Progenitor cell of endocrine pancreas (in vitro differentiated cells): ENCODE data around the gene ZNF80. TPM values are rescaled to one million over a fixed set of nuclear protein-coding genes. Genes with fewer than 3 reads are reported as not detected.

Experiments
- DNase-seq: peaks from one replicate; pipeline ENCODE4 v3.0.0; 2021; ENCODE audit warnings: low spot score; ENCODE audit not compliant: unreplicated experiment
- H3K27ac Mint-ChIP-seq: 2 replicates; pipeline ENCODE4 v1.8.0; 2021; ENCODE audit warnings: mild to moderate bottlenecking, moderate library complexity, mixed read lengths
- H3K27me3 Mint-ChIP-seq: 2 replicates; pipeline ENCODE4 v1.8.0; 2021; ENCODE audit warnings: mixed read lengths
- H3K36me3 Mint-ChIP-seq: 2 replicates; pipeline ENCODE4 v1.8.0; 2022; ENCODE audit warnings: mixed read lengths; ENCODE audit not compliant: insufficient read depth
- H3K4me1 Mint-ChIP-seq: 2 replicates; pipeline ENCODE4 v1.8.0; 2021; ENCODE audit warnings: low read depth, mixed read lengths
- H3K4me3 Mint-ChIP-seq: 2 replicates; pipeline ENCODE4 v1.8.0; 2021; ENCODE audit warnings: low read depth, mild to moderate bottlenecking, moderate library complexity, mixed read lengths
- H3K9me3 Mint-ChIP-seq: 2 replicates; pipeline ENCODE4 v1.8.0; 2021; ENCODE audit warnings: low read depth, mixed read lengths
- total RNA-seq: library from RNA; stranded (reverse); gene quantifications from 2 replicates; pipeline ENCODE4 v1.2.1, GENCODE V29; 2021
- TF ChIP-seq, protein P1 (sequence below): fragments of 200-600 bp; sonication (generic); IDR thresholded peaks from one replicate; pipeline ENCODE4 v1.5.0; 2021; ENCODE audit warnings: antibody characterized with exemption, mild to moderate bottlenecking; ENCODE audit not compliant: unreplicated experiment

ZNF80 gene
- total RNA-seq, 1 donor from 2014 or later, result not detected

DNA sequence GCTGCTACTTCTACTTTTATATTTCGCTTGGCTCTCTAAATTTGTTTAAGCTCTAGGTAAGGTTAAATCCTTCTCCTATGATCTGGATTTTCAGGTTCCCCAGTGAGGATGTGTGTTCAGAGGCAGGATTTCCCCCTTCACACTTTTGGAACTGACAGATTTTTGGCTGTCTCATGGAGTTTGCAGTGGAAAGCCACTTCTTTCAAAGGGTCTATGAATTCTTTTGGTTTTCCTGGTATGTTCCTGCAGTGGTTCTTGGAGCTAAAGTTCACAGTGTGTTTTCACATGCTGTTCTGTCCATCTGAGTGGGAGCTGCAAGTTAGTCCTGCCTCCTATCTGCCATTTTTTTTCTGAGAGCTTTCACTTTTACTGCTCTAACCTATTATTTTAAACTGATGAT lies 34.9 kb upstream of the ZNF80 start:
- Mint-ChIP-seq H3K27ac (no peak overlapping the region), H3K4me1 (no peaks in the 10 kb centered on the region), H3K27me3 (no peaks in the 10 kb centered on the region), H3K36me3 (no peaks in the 10 kb centered on the region), H3K4me3 (no peak overlapping the region), H3K9me3 (peaks cover 25% of the 10 kb centered on the region)
- no peak for DNase-seq
- TF ChIP-seq, protein P1, sequence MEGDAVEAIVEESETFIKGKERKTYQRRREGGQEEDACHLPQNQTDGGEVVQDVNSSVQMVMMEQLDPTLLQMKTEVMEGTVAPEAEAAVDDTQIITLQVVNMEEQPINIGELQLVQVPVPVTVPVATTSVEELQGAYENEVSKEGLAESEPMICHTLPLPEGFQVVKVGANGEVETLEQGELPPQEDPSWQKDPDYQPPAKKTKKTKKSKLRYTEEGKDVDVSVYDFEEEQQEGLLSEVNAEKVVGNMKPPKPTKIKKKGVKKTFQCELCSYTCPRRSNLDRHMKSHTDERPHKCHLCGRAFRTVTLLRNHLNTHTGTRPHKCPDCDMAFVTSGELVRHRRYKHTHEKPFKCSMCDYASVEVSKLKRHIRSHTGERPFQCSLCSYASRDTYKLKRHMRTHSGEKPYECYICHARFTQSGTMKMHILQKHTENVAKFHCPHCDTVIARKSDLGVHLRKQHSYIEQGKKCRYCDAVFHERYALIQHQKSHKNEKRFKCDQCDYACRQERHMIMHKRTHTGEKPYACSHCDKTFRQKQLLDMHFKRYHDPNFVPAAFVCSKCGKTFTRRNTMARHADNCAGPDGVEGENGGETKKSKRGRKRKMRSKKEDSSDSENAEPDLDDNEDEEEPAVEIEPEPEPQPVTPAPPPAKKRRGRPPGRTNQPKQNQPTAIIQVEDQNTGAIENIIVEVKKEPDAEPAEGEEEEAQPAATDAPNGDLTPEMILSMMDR, result no peak

DNA sequence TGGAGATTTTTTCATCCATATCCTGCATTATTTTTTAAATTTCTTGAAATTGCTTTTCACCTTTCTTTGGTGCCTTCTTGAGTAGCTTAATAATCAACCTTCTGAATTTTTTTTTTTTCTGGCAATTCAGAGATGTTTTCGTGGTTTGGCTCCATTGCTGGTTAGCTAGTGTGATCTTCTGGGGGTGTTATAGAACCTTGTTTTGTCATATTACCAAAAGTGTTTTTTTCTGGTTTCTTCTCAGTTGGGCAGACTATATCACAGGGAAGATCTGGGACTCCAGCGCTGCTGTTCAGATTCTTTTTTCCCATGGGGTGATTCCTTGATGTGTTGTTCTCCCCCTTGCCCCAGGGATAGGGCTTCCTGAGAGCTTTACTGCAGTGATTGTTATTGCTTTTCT lies 32.6 kb upstream of the ZNF80 start:
- H3K27ac Mint-ChIP-seq, result no peak overlapping the region
- no peak for DNase-seq
- H3K4me3 Mint-ChIP-seq, result no peak overlapping the region
- TF ChIP-seq, protein P1, result no peak
- H3K4me1 Mint-ChIP-seq, result no peaks in the 10 kb centered on the region
- H3K27me3 Mint-ChIP-seq, result no peaks in the 10 kb centered on the region
- peaks cover 32% of the 10 kb centered on the region for H3K9me3 Mint-ChIP-seq
- no peaks in the 10 kb centered on the region for H3K36me3 Mint-ChIP-seq

DNA sequence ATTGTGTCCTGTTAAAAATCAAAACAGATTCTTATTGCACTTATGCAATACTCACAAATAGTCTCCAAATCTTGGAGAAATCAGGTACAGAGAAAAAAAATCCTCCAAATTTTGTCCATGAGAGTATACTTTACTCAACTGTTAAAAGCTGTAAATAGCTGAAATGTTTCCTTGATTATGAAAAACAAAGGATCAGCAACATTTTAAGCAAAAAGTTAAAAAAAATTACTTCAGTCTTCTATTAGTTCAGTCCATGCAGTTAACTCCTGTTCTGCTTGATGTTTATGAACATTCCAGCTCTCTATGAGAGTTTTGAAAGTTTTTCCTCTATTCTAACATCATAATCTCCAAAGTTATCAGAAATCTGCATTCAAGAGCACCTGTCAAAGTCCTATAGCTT lies 22.8 kb upstream of the ZNF80 start:
- H3K9me3 Mint-ChIP-seq, result peaks cover 29% of the 10 kb centered on the region

DNA sequence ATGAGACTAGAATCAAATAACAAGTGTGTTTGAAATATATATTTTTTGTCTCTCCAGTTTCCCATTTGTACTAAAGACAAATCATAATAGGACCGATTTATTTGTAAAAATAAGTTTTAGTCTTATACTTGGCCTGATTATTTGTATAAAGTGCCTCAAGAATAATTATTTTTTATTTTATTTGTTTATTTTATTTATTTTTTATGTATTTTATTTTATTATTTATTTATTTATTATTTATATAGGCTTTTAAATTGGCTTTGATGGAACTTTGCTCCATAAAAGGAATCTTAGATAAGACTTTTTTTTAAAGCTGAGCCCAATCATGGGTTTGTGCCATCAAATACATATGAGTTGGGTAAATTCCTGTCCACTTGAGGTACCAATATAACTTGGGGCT lies 22.2 kb upstream of the ZNF80 start:
- no peak overlapping the region for H3K4me3 Mint-ChIP-seq
- peaks cover 29% of the 10 kb centered on the region for H3K9me3 Mint-ChIP-seq
- H3K27ac Mint-ChIP-seq, result no peak overlapping the region
- no peaks in the 10 kb centered on the region for H3K27me3 Mint-ChIP-seq
- no peak for DNase-seq
- no peaks in the 10 kb centered on the region for H3K4me1 Mint-ChIP-seq
- TF ChIP-seq, protein P1, result no peak
- no peaks in the 10 kb centered on the region for H3K36me3 Mint-ChIP-seq

More for the DNA sequence above, 22.8 kb upstream of the ZNF80 start:
- no peaks in the 10 kb centered on the region for H3K4me1 Mint-ChIP-seq
- H3K27ac Mint-ChIP-seq, result no peak overlapping the region
- TF ChIP-seq, protein P1, result no peak
- no peak for DNase-seq
- no peaks in the 10 kb centered on the region for H3K27me3 Mint-ChIP-seq
- no peaks in the 10 kb centered on the region for H3K36me3 Mint-ChIP-seq
- no peak overlapping the region for H3K4me3 Mint-ChIP-seq

DNA sequence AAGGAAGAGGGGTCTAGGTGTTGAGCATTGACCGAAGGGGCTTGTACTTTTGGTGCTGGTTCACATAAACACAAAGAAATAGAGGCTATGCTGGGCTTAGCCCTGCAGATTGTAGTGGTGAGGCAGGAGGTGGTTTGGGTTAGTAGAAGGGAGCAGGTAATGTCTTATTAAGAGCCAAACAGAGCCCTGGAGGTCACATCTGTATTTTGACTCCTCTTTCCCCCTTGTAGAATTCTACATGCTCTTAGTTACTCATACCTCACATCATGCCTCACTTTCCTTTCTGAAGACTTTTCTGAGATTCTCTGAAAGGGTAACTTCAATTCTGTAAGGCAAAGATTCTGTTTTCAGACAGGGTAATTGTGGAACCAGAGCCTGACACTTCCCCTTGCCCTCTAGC lies 16.1 kb upstream of the ZNF80 start:
- DNase-seq, result no peak
- H3K4me3 Mint-ChIP-seq, result no peak overlapping the region
- H3K4me1 Mint-ChIP-seq, result no peaks in the 10 kb centered on the region
- no peak overlapping the region for H3K27ac Mint-ChIP-seq
- H3K36me3 Mint-ChIP-seq, result no peaks in the 10 kb centered on the region
- H3K9me3 Mint-ChIP-seq, result peaks cover 12% of the 10 kb centered on the region
- no peaks in the 10 kb centered on the region for H3K27me3 Mint-ChIP-seq
- TF ChIP-seq, protein P1, result no peak
